GM18951 (cell line): ENCODE results near the gene LDLRAD4.

Source experiments
- POLR2A ChIP-seq: IDR thresholded peaks from 4 replicates; pipeline ENCODE4 v1.6.1; 2011; ENCODE audit warnings: mild to moderate bottlenecking; ENCODE audit not compliant: insufficient read length, insufficient read depth; ENCODE audit errors: extremely low read depth
- in situ Hi-C: fragments of 300-500 bp; cut with MboI; formaldehyde crosslinking; loops from one replicate; pipeline ENCODE4 v1.12.0; 2022; ENCODE audit warnings: low sequenced_read_pairs, mixed read lengths, inconsistent platforms; ENCODE audit not compliant: unreplicated experiment

Gene LDLRAD4

DNA sequence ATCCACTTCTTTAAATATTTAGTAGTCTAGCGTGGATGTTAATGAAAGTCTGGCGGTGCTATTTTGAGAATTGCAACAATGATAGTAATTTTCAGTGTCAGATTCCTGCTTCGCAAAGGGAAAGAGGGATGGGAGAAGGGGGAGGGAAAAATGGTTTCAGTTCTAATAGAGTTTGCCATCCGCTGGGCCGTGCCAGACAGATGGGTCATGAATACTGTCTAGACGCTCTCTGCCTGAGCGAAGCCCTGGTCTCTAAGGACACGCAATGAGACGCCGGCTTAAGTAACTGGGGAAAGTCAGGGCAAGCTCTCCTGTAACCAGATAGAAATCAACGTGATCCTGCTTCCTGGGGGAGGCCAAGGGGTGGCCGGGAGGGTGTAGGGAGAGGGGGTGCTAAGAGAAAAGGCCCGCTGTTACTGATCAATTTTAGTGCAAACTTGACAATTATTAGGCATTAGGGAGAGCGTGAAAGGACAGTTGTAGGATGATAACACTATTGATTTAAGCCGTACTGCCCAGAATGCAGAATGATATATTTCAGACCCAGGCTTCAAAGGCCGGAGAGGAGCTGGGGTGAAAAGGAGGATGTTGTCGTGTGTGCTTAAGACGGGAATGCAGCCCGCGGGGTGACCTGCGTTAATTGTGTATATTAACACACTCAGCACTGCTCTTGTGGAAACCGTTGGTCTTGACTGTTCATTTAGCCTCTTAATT lies 229.2 kb downstream of the LDLRAD4 start:
- TF ChIP-seq POLR2A, result no peak
- in situ Hi-C loops, result no loop called here

DNA sequence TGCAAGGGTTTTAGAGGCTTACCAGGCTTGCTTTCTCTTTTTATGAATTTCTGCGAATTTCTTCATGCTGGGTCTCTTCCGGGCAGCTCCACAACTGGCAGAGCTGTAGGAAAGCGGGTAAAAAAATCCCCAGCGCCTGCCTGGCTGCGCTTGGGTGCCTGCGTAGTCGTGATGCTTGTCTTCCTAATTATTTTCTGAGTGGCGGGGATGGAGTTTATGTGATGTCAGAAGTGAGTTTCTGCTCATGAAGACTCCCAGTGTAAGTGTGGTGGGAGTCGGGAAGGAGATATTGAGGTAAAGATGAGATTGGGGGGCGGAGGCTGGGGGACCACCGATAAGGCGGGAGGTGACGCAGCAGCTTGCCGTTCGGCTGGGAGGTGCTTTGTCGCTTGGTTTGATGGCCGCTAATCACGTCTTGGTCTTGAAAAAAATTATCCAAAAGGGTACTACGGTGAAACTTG lies 229.8 kb downstream of the LDLRAD4 start:
- in situ Hi-C loops, result no loop called here
- no peak for TF ChIP-seq POLR2A

DNA sequence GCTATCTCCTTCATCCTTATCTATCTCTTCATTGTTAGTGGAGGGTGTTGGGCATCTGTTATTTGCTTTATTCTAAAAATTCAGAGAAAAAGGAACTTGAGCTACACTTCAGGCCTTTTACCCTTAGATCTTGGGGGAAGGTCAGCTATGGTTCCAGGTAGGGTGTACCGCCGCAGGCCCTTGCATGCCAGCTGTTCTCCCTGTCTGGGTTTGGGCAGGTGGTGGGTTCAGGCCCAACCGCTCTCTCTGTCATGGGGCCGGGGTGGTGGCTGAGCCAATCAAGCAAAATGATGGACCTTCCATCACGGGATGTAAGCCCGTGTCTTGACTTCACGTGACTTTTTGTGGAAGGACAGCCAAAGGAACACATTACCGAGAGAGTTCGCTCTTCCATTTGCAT lies 231.1 kb downstream of the LDLRAD4 start:
- in situ Hi-C loops, result no loop called here
- TF ChIP-seq POLR2A, result no peak

DNA sequence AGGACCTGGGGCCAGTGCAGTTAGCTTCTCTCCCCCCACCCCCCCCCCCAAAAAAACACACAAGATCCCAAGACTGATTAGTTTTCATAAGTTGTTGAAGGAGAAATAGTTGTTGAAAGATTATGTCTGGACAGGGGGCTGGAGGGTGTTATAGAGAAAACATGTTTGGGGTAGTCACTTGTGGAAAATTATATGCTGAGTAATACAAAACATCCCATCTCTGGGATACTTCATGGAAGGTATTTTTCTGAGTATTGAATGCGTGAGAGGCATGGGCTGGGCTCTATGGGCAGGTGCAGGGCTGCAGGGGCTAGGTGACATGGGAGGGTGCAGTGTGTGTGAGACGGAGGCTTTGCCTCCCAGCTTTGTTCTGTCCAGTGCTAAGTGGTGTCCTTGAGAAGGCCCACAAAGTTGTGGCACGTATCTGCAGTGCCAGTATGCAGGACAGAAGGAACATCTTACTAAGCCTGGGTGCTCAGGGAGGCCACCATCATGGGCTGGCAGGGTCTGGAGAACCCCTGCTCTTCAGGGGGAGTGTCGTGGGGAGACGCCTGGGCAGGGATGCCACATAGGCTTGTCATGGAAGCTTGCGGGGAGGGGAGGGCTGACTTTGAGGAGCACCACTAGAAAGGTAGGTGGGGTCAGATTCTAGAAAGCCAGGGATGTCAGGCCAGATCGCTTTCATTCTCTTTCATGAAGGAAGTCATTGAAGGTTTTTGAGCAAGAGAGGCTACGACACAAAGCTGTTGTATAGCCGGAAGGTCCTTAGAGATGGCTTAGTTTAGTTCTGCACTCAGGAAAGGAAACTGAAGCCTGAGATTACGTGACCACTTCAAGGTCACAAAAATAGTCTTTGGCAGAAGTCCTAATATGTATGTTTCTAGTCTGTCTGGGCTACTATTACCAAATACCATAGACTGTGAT lies 232.0 kb downstream of the LDLRAD4 start:
- in situ Hi-C loops, result no loop called here
- TF ChIP-seq POLR2A, result no peak

DNA sequence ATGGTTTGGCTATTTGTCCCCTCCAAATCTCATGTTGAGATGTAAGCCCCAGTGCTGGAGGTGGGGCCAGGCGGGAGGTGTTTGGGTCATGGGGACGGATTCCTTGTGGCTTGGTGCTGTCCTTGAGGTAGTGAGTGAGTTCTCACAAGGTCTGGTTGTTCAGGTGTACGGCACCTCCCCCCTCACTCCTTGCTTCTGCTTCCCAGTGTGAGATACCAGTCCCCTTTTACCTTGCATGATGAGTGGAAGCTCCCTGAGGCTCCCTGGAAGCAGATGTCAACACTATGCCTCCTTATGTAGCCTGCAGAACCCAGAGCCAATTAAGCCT lies 232.6 kb downstream of the LDLRAD4 start:
- in situ Hi-C loops, result no loop called here
- no peak for TF ChIP-seq POLR2A

DNA sequence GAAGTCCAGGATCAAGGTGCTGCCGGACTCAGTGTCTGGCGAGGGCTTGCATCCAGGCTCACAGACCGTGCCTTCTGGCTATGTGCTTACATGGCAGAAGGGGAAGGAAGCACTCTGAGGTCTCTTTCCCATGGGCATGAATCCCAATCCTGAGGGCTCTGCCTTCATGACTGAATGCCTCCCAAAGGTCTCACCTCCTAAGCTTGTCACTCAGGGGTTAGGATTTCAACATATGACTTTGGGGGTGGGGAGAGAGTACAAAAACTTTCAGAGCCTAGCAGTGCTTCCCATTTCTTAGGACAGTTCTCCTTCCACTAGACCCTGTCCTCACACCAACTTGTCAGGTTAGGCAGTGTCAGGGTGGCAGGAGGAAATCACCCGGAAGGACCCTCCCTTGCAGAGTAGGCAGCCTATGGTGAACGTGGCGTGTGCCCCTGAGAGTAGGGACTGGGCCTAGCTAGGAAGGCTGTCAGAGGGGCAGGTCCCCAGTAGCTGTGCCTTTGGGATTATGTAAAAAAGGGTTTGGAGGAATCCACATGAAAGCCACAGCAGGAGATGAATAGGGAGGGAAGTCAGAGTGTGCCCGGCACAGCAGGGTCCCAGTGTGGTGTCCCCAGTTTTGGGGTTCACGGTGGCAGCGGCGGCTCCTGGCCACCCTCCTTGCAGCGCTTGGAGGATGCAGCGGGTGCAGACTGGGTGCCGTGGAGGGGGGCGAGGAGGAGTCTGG lies 233.3 kb downstream of the LDLRAD4 start:
- no peak for TF ChIP-seq POLR2A

DNA sequence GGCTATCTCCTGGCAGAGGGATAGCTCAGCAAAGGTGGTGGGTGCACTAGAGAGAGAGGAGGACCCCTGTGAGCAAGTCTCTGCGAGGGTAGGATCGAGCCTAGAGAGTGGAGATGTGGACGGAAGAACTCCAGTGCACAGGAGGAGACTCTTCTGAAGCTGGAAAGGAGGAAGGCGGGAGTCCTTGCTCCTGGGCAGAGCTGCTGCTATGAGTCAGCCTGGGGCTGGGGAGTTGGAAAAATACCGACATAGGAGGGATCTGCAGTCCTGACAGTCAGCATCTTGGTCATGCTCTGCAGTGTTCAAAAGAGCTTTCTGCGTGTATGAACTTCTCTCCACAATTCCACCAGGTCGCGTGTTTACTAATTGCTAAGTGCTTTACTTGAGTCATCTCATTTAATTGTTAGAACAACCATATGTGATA lies 233.8 kb downstream of the LDLRAD4 start:
- in situ Hi-C loops, result no loop called here
- TF ChIP-seq POLR2A, result no peak

More for the DNA sequence above, 233.3 kb downstream of the LDLRAD4 start:
- in situ Hi-C loops, result no loop called here

DNA sequence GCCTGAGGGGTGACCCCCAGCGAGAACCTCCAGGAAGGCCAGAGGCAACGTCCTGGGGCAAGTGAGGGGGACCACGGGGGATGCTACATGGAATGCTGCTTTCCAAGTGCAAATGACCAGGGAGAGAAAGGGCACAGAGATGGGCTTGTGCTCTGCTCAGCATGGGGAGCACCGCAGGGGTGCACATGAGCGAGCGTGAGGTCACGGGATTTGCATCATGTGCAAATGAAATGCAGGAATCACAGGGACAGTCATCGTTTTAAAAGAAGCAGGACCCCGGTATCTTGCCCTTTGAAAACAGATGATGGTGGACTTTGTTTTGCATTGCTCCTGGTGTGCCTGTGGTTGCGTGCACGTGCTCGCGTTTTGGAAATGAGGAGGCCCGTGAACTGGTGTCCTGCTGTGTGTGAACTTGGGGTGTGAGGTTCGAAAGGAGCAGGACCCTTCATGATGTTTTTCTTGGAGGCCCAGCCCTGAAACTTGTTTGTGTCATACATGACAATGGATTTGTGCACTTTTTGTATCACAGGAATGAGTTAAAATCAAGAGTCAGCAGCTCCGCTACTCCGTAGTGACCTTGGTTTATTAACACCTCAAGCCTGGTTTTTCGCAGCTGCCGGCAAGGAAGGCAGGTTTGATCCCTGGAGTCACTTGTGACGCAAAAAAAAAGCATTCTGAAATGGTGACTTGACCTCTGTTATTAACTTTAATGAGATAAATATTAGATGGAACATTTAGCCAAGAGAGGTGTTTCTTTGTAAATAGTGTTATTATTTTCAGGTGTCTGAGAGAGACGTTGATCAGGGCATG lies 234.5 kb downstream of the LDLRAD4 start:
- in situ Hi-C loops, result no loop called here
- no peak for TF ChIP-seq POLR2A

DNA sequence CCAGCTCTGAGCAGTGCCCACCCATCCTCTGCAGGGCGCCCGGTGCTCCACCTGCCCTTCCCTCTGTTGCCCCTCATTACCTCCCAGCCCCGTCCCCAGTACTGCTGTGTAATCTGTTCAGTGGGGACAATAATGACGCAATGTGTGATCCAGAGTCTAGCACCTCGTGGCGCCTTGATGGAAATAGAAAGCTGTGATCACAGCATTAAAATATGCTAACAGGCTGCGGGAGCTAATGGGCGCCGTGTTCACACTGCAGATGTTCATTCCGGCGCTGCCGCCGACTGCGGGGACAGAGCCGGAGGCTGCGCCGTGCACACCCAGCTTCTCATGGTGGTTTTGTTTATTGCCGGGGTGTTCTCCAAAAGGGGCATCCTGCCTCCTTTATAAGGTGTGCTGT lies 235.2 kb downstream of the LDLRAD4 start:
- in situ Hi-C loops, result no loop called here
- no peak for TF ChIP-seq POLR2A

DNA sequence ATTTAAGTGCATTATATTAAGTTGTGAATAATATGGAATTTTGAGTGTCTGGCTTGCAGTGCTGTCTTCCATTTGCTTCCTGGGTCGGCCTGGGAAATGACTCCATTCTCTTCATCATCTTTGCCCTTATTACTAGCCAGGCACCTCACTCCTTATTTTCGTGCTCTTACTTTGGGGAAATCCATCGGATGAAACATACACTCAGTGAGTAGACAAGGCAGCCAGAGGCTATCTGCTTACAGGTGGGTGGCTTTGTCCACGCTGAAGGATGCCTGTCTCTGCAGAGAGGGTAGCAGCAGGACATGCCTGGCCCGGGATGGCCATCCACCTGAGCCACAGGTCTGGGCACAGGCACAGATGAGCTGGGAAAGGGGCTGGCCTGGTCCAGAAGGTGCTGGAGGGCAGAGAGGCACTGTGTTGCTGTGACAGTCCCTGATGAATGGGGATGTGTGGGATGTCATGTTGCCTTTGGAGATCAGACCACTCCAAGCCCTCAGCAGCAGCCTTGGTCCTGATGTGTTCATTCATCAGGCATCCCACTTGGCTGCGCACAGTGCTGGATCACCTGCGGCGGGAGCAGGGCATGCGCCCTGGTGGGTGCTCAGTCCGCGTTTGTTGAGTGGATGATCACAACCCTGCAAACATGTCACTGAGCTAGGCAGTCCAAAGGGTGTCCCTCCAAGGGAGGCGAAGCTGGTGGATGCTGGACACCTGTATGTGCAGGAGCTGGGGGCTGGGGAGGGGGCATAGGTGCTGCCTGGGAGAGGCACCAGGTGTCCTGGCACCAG lies 236.0 kb downstream of the LDLRAD4 start:
- in situ Hi-C loops, result no loop called here
- TF ChIP-seq POLR2A, result no peak

DNA sequence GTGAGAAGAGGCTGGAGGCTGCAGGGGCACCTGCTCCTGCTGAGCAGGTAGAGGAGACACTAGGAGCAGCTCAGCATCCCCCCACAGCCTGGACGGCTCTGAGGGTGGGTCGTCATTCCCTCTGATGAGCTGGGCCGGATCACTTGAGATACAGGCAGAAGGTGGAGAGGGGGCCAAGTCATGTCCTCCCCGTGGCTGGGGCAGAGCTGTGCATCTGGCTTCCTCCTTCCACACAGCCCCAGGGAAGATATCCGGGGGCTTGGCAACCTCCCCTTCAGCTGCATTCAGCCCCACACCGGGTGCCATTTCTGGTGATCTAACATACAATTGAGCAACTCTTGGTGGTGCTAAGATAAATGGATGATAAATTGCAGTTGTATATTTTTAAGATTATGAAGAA lies 236.9 kb downstream of the LDLRAD4 start:
- no peak for TF ChIP-seq POLR2A
- in situ Hi-C loops, result no loop called here

DNA sequence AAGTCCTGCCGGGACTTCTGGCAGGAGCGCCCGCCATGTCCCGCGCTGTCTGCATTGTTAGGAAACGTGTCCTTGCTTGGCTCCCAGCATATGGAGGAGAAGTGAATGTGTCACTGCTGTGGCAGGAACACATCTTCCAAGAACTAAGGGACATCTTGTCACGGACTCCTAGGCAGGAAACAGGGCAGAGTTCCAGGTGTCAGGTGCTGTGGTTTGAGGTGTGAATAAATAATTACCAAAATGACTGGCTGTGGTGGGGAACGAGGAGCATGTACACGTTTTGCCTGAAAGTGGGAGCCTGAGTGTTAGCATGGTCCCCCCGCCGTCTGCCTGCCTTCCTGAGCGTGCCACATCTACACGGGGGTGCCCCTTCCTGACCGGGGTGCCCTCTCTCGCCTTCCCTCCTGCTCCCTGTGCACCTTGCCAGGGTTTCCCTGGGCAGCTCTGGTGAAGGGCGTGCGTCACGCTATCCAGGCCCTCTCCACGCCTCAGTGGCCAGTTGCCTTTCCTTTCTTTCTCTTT lies 237.5 kb downstream of the LDLRAD4 start:
- no peak for TF ChIP-seq POLR2A
- in situ Hi-C loops, result no loop called here

DNA sequence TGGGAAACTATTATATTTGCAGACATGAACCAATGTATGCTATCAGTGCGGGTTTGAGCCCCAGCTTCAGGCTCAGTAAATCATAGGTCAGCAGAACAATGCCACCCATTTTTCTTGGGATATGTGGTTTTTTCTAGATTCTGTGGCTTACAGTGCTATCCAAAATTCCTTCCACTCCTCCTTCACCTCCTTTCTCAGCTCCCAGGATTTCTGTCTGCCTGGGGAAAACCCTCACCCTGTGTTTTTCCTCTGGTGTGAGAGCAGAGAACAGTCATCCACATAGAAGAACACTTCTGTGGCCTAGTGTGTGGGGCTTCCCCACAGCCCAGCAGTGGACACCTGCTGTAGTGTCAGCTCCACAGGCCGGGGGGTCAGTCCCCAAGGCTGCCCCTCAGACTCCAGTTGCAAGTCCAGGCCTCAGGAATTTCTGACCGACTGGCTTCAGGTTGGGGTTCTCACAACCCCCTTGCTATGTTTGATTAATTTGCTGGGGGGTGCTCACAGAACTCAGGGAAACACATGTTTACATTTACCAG lies 238.2 kb downstream of the LDLRAD4 start:
- in situ Hi-C loops, result no loop called here
- no peak for TF ChIP-seq POLR2A
